HG02759 (cell line): Measurements from ENCODE around the gene CADM1.

Source experiments
- ATAC-seq: cut with Tn5 transposase; IDR thresholded peaks from one replicate; pipeline ENCODE4 v1.9.1; 2021; ENCODE audit warnings: mild to moderate bottlenecking, moderate library complexity; ENCODE audit not compliant: unreplicated experiment

The CADM1 gene

GRCh38 chr11:115132436-115133228 is 371.6 kb downstream of the CADM1 start:
- ATAC-seq: peak; percentile 41

GRCh38 chr11:115129473-115130289 is 374.5 kb downstream of the CADM1 start:
- ATAC-seq: no peak

GRCh38 chr11:115128226-115128625 is 376.0 kb downstream of the CADM1 start:
- ATAC-seq: no peak

GRCh38 chr11:115127790-115128189 is 376.4 kb downstream of the CADM1 start:
- no peak for ATAC-seq

GRCh38 chr11:115126515-115127208 is 377.6 kb downstream of the CADM1 start:
- ATAC-seq: peak; percentile 81

GRCh38 chr11:115126092-115126491 is 378.1 kb downstream of the CADM1 start:
- peak; percentile 15 for ATAC-seq

- ATAC-seq: no peak
Measured at GRCh38 chr11:115124786-115125185, 379.4 kb downstream of the CADM1 start.

GRCh38 chr11:115123641-115124040 is 380.6 kb downstream of the CADM1 start:
- no peak for ATAC-seq

- ATAC-seq: no peak
Measured at GRCh38 chr11:115122274-115122673, 381.9 kb downstream of the CADM1 start.
